GM18951 (cell line): ENCODE results near the gene CYLD.

Source experiments
- POLR2A ChIP-seq: IDR thresholded peaks from 4 replicates; pipeline ENCODE4 v1.6.1; 2011; ENCODE audit warnings: mild to moderate bottlenecking; ENCODE audit not compliant: insufficient read length, insufficient read depth; ENCODE audit errors: extremely low read depth
- in situ Hi-C: fragments of 300-500 bp; cut with MboI; formaldehyde crosslinking; loops from one replicate; pipeline ENCODE4 v1.12.0; 2022; ENCODE audit warnings: low sequenced_read_pairs, mixed read lengths, inconsistent platforms; ENCODE audit not compliant: unreplicated experiment

The CYLD gene

DNA sequence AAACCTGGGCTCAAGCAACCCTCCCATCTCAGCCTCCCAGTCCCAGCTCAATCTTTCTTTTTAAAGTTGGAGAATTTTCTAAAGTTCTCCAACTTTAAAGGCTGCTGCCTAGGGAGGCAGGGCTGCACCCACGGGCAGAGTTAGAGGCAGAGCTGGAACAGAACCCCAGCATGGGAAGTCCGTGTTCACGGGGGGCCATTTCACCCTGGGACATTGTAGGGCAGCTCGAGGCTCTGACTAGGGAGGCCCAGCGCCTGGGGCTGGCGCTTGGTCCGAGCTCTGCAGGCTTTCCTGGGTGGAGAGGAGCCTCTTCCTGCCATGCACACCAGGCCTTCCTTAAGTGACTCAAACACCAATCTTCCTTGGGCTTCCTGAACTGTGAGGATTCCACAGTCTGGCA, 70.2 kb downstream of the CYLD start:
- in situ Hi-C loops: loop anchor here (25.0 kb wide), 1 partner anchor 425 kb away; no protein-coding TSS in a partner anchor
- TF ChIP-seq POLR2A: no peak

DNA sequence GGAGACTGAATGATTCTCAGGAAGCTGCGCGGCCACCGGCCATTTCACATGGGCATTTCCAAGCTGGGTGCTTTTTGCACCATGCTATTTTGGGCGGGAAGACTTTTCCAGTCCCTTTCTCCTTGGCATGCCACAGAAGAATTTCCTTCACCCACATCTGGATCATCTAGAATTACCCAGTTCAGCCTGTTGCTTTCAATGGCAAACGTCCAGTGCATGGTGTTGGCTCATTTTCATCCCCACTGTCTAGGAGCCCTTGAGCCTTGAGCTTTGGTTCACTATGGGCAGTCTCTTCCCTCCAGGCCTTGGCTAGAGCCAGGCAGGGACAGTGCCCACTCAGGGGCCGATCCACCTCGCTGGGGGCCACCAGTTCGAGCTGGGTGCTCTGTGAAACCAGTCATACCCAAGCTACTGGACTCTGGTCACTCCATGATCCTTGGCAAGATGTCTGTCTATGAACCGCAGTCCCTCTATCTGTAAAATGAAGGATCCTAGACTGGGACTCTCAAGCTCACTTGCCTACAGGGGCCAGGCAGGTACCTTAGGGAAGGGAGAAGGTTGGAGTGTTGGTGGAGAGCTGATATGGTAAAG, 71.1 kb downstream of the CYLD start:
- TF ChIP-seq POLR2A: no peak
- in situ Hi-C loops: loop anchor here (25.0 kb wide), 1 partner anchor 426 kb away; no protein-coding TSS in a partner anchor

DNA sequence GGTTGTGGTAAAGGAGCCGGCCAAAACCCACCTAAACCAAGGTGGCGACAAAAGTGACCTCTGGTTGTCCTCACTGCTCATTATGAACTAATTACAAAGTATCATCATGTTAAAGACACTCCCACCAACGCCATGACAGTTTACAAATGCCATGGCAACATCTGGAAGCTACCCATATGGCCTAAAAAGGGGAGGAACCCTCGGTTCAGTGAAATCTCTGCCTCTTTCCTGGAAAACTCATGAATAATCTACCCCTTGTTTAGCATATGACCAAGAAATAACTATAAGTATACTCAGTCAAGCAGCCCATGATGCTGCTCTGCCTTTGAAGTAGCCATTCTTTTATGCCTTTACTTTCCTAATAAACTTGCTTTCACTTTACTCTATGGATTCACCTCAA, 72.2 kb downstream of the CYLD start:
- in situ Hi-C loops: loop anchor here (25.0 kb wide), 1 partner anchor 427 kb away; no protein-coding TSS in a partner anchor
- TF ChIP-seq POLR2A: no peak

DNA sequence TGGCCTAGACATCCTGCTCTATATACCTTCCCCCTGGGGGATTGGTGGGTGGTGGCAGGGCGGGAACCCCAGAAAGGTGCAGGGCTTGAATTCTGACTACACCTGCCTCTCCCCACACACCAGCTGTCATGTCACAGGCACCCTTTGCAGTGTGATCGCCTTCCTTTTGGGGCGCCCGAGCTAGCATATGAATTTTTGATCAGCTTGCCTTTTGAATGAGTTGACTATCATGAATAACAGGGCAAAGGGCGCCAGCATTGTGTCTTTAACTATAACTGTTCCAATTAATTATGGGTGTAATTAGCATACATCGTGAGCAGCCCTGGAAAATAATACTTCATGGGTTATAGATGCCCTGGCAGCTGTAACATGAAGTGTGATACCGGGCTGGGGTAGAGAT, 72.7 kb downstream of the CYLD start:
- in situ Hi-C loops: loop anchor here (25.0 kb wide), 1 partner anchor 427 kb away; no protein-coding TSS in a partner anchor
- no peak for TF ChIP-seq POLR2A

DNA sequence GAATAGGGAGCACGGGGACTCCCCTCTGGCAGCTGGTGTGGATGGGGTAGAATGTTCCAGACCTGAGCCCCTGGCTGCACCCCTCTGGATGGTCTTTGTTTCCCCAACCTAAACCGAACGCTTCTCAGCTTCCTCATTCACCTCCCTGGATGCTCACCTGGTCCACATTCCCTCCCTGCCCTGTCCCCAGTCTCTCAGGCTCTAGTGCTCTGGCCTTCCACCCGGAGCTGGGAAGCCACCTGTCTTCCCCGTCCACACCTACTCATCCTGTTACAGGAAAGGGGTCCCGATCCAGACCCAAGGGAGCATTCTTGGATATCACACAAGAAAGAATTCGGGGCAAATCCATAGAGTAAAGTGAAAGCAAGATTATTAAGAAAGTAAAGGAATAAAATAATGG, 73.5 kb downstream of the CYLD start:
- in situ Hi-C loops: loop anchor here (25.0 kb wide), 1 partner anchor 428 kb away; no protein-coding TSS in a partner anchor
- no peak for TF ChIP-seq POLR2A

DNA sequence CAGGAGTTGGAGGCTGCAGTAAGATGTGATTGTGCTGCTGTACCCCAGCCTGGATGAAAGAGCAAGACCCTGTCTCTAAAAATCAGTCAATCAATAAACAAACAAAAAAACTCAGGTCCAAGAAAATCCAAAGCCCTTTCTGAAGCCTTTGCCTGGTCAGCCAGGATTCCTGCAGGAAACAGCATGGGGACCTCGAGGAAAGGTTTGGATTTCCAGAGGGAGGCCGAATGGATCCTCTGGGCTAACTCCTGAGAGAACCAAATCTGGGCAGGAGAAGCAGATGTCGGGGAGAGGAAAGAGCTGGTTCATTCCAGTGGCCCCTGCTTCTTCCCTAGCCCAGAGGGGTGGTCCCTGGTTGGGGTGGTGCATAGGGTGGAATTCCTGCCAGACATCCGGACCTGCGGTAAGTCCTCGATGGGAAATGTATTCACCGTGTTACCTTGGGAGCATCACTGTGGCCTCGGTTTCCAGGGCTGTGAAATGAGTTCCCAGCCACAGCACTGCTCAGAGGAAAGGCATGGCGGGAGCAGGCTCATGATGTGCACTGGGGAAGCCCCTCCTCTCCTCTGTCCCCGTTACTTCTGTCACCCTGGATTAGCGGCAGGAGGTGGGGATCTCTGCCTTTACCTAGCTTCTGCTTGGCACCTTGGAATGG, 75.1 kb downstream of the CYLD start:
- no peak for TF ChIP-seq POLR2A
- in situ Hi-C loops: loop anchor here (25.0 kb wide), 1 partner anchor 430 kb away; no protein-coding TSS in a partner anchor

DNA sequence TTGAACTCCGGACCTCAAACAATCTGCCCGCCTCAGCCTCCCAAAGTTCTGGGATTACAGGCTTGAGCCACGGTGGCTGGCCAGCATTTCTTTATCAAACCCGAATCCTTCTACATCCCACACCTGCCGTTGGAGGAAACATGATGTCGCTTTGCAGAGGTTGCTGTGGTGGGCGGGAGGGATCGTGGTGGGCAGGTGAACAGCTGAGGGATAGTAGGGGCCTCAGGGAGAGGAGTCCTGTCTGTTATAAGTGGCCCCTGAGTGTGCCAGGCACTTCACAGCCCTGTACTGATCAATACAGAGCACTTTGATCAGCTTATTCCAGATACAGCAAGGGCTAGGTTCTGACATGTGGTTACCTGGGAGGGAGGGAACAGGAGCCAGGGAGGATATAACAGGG, 76.5 kb downstream of the CYLD start:
- in situ Hi-C loops: loop anchor here (25.0 kb wide), 1 partner anchor 431 kb away; no protein-coding TSS in a partner anchor
- TF ChIP-seq POLR2A: no peak

DNA sequence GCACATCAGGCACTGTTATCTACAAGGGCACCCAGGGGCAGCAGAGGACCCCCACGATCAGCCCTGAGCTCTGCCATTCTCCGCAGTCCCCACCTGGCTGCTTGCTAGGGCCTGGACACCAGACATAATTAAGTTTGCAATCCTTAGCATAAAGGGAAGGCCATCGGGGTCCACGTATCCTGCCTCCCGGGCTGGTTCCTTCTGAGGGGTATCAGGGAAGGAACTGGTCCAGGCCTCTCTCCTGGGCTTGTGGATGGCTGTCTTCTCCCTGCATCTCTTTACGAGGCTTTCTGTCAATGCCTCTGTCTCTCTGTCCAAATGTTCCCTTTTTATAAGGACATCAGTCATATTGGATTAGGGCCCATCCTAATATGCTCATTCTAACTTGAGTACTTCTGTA, 77.8 kb downstream of the CYLD start:
- in situ Hi-C loops: loop anchor here (25.0 kb wide), 1 partner anchor 432 kb away; no protein-coding TSS in a partner anchor
- no peak for TF ChIP-seq POLR2A

DNA sequence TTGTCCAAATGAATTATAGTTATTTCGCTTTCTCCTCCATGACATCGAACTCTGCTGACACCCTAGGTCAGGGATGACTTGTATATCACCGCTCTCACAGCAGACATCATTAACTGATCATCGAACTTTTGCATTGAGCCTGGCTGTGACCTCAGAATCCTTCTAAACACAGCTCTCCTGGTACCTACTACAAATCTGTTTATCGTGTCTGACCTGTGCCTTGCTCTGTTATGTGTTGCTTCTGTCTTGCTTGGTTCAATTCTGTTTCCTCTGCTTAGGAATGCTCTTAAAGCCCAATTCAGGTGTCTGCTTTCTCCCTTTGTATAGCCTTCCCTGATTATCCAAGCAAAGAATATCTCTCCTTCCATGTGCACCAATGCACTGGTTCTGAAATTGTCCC, 78.3 kb downstream of the CYLD start:
- no peak for TF ChIP-seq POLR2A
- in situ Hi-C loops: loop anchor here (25.0 kb wide), 1 partner anchor 433 kb away; no protein-coding TSS in a partner anchor

DNA sequence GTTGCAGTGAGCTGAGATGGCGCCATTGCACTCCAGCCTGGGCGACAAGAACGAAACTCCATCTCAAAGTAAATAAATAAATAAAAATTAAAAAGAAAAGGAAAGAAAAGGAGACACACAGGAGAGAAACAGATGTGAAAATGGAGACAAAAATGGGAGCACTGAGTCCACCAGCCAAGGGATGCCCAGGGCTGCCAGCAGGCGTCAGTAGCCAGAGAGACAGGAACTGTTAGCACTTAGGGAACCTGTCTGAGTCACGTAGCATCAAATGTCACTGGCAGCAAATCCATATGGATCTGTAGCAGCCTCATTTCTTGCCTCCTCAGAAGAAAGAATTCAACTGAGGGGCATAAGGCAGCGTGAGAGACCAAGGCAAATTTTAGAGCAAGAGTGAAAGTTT, 79.7 kb downstream of the CYLD start:
- in situ Hi-C loops: loop anchor here (25.0 kb wide), 1 partner anchor 434 kb away; no protein-coding TSS in a partner anchor
- no peak for TF ChIP-seq POLR2A

DNA sequence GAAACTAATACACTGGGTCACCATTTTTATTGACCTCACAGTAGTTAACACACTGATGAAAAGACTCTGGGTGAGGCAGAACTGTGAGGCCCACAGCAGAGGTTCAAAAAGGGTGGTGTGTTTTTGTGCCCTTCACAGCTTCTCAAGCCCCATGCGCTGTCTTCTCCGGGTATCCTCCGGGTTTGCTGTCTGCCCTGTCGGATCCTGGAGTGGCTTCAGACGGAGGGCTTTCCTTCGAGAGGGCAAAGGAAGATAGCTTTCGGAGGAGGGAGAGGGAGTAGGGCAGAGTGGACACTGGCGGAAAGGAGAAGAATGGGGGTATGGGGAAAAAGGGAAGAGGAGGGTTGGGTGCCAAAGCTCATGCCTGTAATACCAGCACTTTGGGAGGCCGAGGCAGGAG, 80.8 kb downstream of the CYLD start:
- in situ Hi-C loops: loop anchor here (25.0 kb wide), 1 partner anchor 435 kb away; no protein-coding TSS in a partner anchor
- no peak for TF ChIP-seq POLR2A

DNA sequence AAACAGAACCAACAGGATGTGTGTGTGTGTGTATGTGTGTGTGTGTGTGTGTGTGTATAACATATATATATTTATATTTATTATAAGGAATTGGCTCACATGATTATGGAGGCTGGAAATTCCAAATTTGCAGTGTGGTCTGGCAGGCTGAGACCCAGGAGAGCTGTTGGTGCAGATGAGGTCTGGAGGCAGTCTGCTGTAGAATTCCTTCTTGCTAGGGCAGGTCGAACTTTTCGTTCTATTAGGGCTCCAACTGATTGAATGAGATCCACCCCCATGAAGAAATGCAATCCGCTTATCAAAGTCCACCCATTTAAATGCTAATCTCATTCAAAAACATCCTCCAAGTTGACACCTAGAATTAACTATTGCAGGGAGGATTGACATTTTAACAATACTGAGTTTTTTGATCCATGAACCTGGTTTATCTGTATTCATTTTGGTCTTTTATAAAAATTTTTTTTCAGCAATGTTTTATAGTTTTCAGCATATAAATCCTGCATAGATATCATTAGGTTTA, 85.0 kb downstream of the CYLD start:
- in situ Hi-C loops: loop anchor here (25.0 kb wide), 1 partner anchor 935 kb away; no protein-coding TSS in a partner anchor
- TF ChIP-seq POLR2A: no peak

DNA sequence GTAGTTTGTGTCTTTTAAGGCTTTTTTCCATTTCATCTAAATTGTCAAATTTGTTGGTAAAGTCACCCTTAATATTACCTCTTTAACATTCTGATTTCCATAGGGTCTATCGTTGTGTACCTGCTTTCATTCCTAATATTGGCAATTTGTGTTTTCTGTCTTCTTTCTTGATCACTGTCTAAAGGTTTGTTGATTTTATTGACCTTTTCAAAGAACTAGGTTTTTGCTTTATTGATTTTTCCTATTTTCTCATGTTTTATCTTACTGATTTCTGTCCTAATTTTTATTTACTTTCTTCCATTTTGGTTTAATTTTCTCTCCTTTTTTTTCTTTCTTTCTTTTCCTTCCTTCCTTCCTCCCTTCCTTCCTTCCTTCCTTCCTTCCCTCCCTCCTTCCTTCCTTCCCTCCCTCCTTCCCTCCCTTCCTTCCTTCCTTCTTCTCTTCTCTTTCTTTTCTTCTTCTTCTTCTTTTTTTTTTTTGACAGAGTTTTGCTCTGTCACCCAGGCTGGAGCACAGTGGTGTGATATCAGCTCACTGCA, 86.3 kb downstream of the CYLD start:
- no peak for TF ChIP-seq POLR2A
- in situ Hi-C loops: loop anchor here (25.0 kb wide), 1 partner anchor 934 kb away; no protein-coding TSS in a partner anchor

DNA sequence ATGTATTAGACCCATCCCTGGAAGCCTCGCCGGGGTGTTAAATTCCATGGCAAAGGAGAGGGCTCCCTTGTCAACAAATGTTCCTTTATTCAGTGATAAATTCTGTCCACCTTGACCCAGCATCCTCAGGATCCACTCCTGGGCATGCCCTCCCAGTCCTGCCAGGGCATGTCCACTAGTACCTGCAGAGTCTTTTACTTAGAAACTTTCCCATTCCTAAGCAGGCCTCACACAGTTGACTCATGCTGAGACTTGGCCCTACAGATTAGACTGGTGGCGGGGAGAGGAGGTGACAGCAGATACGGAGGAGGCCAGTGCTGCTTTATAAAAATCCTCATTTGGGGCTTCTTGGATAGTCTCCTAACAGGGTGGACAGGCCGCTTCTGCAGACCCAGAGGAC, 88.8 kb downstream of the CYLD start:
- in situ Hi-C loops: loop anchor here (25.0 kb wide), 1 partner anchor 932 kb away; no protein-coding TSS in a partner anchor
- TF ChIP-seq POLR2A: no peak

DNA sequence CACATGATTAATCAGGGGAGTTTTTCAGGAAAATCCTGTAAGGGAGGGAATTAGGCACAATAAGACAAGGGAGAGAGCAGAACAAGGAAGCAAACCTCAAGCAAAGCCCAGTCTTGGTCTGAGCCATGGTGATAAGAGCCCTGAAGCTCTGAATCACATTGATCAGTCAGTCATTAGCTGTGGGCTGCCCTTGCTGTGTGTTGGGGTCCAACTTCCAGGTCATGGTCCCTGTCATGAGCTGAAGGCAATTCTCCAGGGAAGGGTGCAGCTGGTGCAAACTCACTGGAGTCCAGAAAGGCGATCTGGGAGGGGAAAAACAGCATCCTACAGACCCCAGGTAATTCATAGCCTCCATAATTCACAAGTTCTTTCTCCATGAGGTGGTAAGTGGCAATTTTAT, 89.9 kb downstream of the CYLD start:
- TF ChIP-seq POLR2A: no peak

More for the DNA sequence above, 89.9 kb downstream of the CYLD start:
- in situ Hi-C loops: loop anchor here (25.0 kb wide), 1 partner anchor 931 kb away; no protein-coding TSS in a partner anchor
